ENCODE measurements around the gene ASXL1. TPM values are rescaled to one million over a fixed set of nuclear protein-coding genes. Genes with fewer than 3 reads are reported as not detected.

Gene ASXL1
- total RNA-seq, 1 experiment from 2014 or later: 69.9 TPM

- POLR2A ChIA-PET: no interaction called here
These were observed 8.2 kb downstream of the ASXL1 start for GRCh38 chr20:32366380-32366779.

DNA sequence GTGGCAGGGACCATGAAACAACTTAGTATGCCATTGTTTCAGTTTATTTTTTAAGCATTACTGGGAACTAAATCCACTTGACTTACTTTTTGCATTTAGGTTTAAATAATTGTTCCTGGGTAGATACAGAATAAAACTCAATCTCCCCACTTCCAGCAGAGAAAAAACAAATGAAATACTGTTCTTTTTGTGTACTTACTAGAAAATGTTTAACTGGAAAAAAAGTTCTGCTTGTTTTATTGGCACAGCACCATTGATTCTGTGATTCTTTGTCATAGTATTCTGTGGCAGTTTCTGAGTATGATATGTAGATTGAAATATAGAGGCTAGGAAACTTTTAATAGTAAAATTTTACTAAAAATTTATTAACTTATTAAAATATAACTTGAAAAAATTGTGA, 10.2 kb downstream of the ASXL1 start:
- intact Hi-C loops (cut with micrococcal nuclease): no loop called here
- peaks cover 36% of the 10 kb centered on the region for H3K36me3 Mint-ChIP-seq (ENCODE audit: insufficient read depth, unreplicated experiment)
- H3K4me1 Mint-ChIP-seq (ENCODE audit: insufficient read depth, unreplicated experiment): peaks cover 31% of the 10 kb centered on the region
- no TSS peak for BruUV-seq (replicated peaks)
- no peak for DNase-seq (ENCODE audit: unreplicated experiment)
- no peak overlapping the region for H3K4me3 Mint-ChIP-seq (ENCODE audit: unreplicated experiment)
- CTCF ChIA-PET: interaction anchor here (0.6 to 1.4 kb wide), 2 partner anchors 9 to 26 kb away, joined by 4 to 6 read pairs; no protein-coding TSS in a partner anchor
- H3K9me3 Mint-ChIP-seq (ENCODE audit: unreplicated experiment): no peaks in the 10 kb centered on the region
- no peak for TF ChIP-seq CTCF (IDR thresholded peaks at IDR 0.05; ENCODE audit: unreplicated experiment)
- no peaks in the 10 kb centered on the region for H3K27me3 Mint-ChIP-seq (ENCODE audit: insufficient read depth, unreplicated experiment)
- H3K27ac Mint-ChIP-seq (ENCODE audit: low read depth, unreplicated experiment): no peak overlapping the region
- POLR2A ChIA-PET: interaction anchor here (1.0 to 8.2 kb wide), 3 partner anchors 9 to 115 kb away, joined by 3 to 51 read pairs (median 4); partner anchors contain the start of gene ASXL1

More at GRCh38 chr20:32366380-32366779, 8.2 kb downstream of the ASXL1 start:
- no peaks in the 10 kb centered on the region for H3K9me3 Mint-ChIP-seq (ENCODE audit: unreplicated experiment)
- peaks cover 40% of the 10 kb centered on the region for H3K4me1 Mint-ChIP-seq (ENCODE audit: insufficient read depth, unreplicated experiment)
- BruUV-seq (replicated peaks): no TSS peak
- H3K4me3 Mint-ChIP-seq (ENCODE audit: unreplicated experiment): no peak overlapping the region
- H3K27ac Mint-ChIP-seq (ENCODE audit: low read depth, unreplicated experiment): no peak overlapping the region
- peaks cover 35% of the 10 kb centered on the region for H3K36me3 Mint-ChIP-seq (ENCODE audit: insufficient read depth, unreplicated experiment)
- CTCF ChIA-PET: interaction anchor here (0.6 to 1.0 kb wide), 2 partner anchors 44 to 449 kb away, joined by 3 to 4 read pairs; no protein-coding TSS in a partner anchor
- intact Hi-C loops (cut with micrococcal nuclease): no loop called here
- DNase-seq (ENCODE audit: unreplicated experiment): no peak
- H3K27me3 Mint-ChIP-seq (ENCODE audit: insufficient read depth, unreplicated experiment): no peaks in the 10 kb centered on the region
- TF ChIP-seq CTCF (IDR thresholded peaks at IDR 0.05; ENCODE audit: unreplicated experiment): no peak

- CTCF ChIA-PET: interaction anchor here (0.6 to 0.7 kb wide), 3 partner anchors 23 to 1457 kb away, joined by 3 to 4 read pairs (median 4); no protein-coding TSS in a partner anchor
- no peak for TF ChIP-seq CTCF (IDR thresholded peaks at IDR 0.05; ENCODE audit: unreplicated experiment)
- BruUV-seq (replicated peaks): no TSS peak
- no peaks in the 10 kb centered on the region for H3K9me3 Mint-ChIP-seq (ENCODE audit: unreplicated experiment)
- H3K36me3 Mint-ChIP-seq (ENCODE audit: insufficient read depth, unreplicated experiment): peaks cover 42% of the 10 kb centered on the region
- peaks cover 26% of the 10 kb centered on the region for H3K4me1 Mint-ChIP-seq (ENCODE audit: insufficient read depth, unreplicated experiment)
- H3K27me3 Mint-ChIP-seq (ENCODE audit: insufficient read depth, unreplicated experiment): no peaks in the 10 kb centered on the region
- no peak for DNase-seq (ENCODE audit: unreplicated experiment)
- POLR2A ChIA-PET: interaction anchor here (8.2 kb wide), 1 partner anchor 10 kb away, joined by 51 read pairs; the partner anchor contains the start of gene ASXL1
- no peak overlapping the region for H3K4me3 Mint-ChIP-seq (ENCODE audit: unreplicated experiment)
- intact Hi-C loops (cut with micrococcal nuclease): no loop called here
- no peak overlapping the region for H3K27ac Mint-ChIP-seq (ENCODE audit: low read depth, unreplicated experiment)
These were observed 10.8 kb downstream of the ASXL1 start for GRCh38 chr20:32368925-32369324.

GRCh38 chr20:32370897-32371296, 12.8 kb downstream of the ASXL1 start:
- BruUV-seq (replicated peaks): no TSS peak
- peaks cover 16% of the 10 kb centered on the region for H3K4me1 Mint-ChIP-seq (ENCODE audit: insufficient read depth, unreplicated experiment)
- H3K27me3 Mint-ChIP-seq (ENCODE audit: insufficient read depth, unreplicated experiment): no peaks in the 10 kb centered on the region
- intact Hi-C loops (cut with micrococcal nuclease): no loop called here
- POLR2A ChIA-PET: interaction anchor here (1.4 to 8.2 kb wide), 2 partner anchors 8 to 12 kb away, joined by 8 to 51 read pairs; partner anchors contain the start of gene ASXL1
- CTCF ChIA-PET: interaction anchor here (0.8 kb wide), 1 partner anchor 22 kb away, joined by 3 read pairs; no protein-coding TSS in a partner anchor
- H3K9me3 Mint-ChIP-seq (ENCODE audit: unreplicated experiment): no peaks in the 10 kb centered on the region
- H3K27ac Mint-ChIP-seq (ENCODE audit: low read depth, unreplicated experiment): no peak overlapping the region
- DNase-seq (ENCODE audit: unreplicated experiment): no peak
- no peak for TF ChIP-seq CTCF (IDR thresholded peaks at IDR 0.05; ENCODE audit: unreplicated experiment)
- H3K4me3 Mint-ChIP-seq (ENCODE audit: unreplicated experiment): no peak overlapping the region
- peaks cover 53% of the 10 kb centered on the region for H3K36me3 Mint-ChIP-seq (ENCODE audit: insufficient read depth, unreplicated experiment)
